Liver (tissue), 9 donors: ENCODE data around the gene SLC12A8. TPM values are rescaled to one million over a fixed set of nuclear protein-coding genes. Genes with fewer than 3 reads are reported as not detected.
A peak's percentile ranks its signal among the peaks of the same experiment; 100 is the strongest.

Experiments
- DNase-seq: peaks from one replicate; pipeline ENCODE4 v3.0.0-alpha.2; 2017; ENCODE audit warnings: low spot score
- H3K27ac ChIP-seq, 2 donors: one replicate each; pipeline ENCODE4 v1.7.0; 2013; ENCODE audit warnings: inconsistent platforms in 2 of 2, low read length in 2 of 2, control low read depth in 1 of 2, low read depth in 1 of 2, mild to moderate bottlenecking in 1 of 2
- H3K27me3 ChIP-seq, 4 donors: one replicate each; pipeline versions ENCODE4 v1.6.1 to v1.7.0; 2013; ENCODE audit warnings: low read length in 3 of 4, inconsistent platforms in 1 of 4, mild to moderate bottlenecking in 1 of 4, moderate library complexity in 1 of 4; ENCODE audit not compliant: control insufficient read depth in 4 of 4, insufficient read depth in 4 of 4
- H3K36me3 ChIP-seq, 4 donors: one replicate each; pipeline versions ENCODE4 v1.6.1 to v1.7.0; 2013; ENCODE audit warnings: low read length in 3 of 4, mild to moderate bottlenecking in 3 of 4, low read depth in 1 of 4, moderate library complexity in 1 of 4; ENCODE audit not compliant: control insufficient read depth in 4 of 4, insufficient read depth in 3 of 4
- H3K4me1 ChIP-seq, 4 donors: one replicate each; pipeline versions ENCODE4 v1.6.1 to v1.7.0; 2013; ENCODE audit warnings: low read length in 3 of 4, mild to moderate bottlenecking in 3 of 4, moderate library complexity in 1 of 4; ENCODE audit not compliant: control insufficient read depth in 4 of 4, insufficient read depth in 4 of 4
- H3K4me3 ChIP-seq, 3 donors: one replicate each; pipeline versions ENCODE4 v1.6.1 to v1.7.0; 2013; ENCODE audit warnings: low read length in 3 of 3, control low read depth in 1 of 3, low read depth in 1 of 3, mild to moderate bottlenecking in 1 of 3
- H3K9ac ChIP-seq, 2 donors: one replicate each; pipeline ENCODE4 v1.7.0; 2013; ENCODE audit warnings: low read length in 2 of 2, mild to moderate bottlenecking in 2 of 2, moderate library complexity in 2 of 2, control low read depth in 1 of 2, low read depth in 1 of 2
- H3K9me3 ChIP-seq, 4 donors: one replicate each; pipeline versions ENCODE4 v1.6.1 to v1.7.0; 2013; ENCODE audit warnings: low read length in 3 of 4; ENCODE audit not compliant: control insufficient read depth in 4 of 4
- ATF3 ChIP-seq: IDR thresholded peaks from 2 replicates; pipeline ENCODE4 v1.6.1; 2016; ENCODE audit warnings: antibody characterized with exemption
- CTCF ChIP-seq: fragments of 150-350 bp; IDR thresholded peaks from 2 replicates; pipeline ENCODE4 v1.5.1; 2017; ENCODE audit warnings: improper control_type of control experiment, low read depth, low read length; ENCODE audit not compliant: missing input control
- EGR1 ChIP-seq, 2 donors: IDR thresholded peaks; 2 replicates each; pipeline ENCODE4 v1.6.1; 2016 to 2018; ENCODE audit warnings: antibody characterized with exemption in 2 of 2, low read depth in 2 of 2
- FOXA1 ChIP-seq: IDR thresholded peaks from 2 replicates; pipeline ENCODE4 v1.6.1; 2016; ENCODE audit warnings: antibody characterized with exemption
- FOXA2 ChIP-seq: IDR thresholded peaks from 2 replicates; pipeline ENCODE4 v1.6.1; 2016; ENCODE audit warnings: antibody characterized with exemption
- GABPA ChIP-seq, 2 donors: IDR thresholded peaks in 1 of 2; conservative IDR thresholded peaks in 1 of 2; 2 replicates each; pipeline ENCODE4 v1.6.1; 2016; ENCODE audit warnings: antibody characterized with exemption in 2 of 2, mild to moderate bottlenecking in 1 of 2, moderate library complexity in 1 of 2
- HNF4A ChIP-seq, 2 donors: conservative IDR thresholded peaks; 2 replicates each; pipeline ENCODE4 v1.6.1; 2016; ENCODE audit warnings: antibody characterized with exemption in 2 of 2, mild to moderate bottlenecking in 2 of 2
- HNF4G ChIP-seq: IDR thresholded peaks from 2 replicates; pipeline ENCODE4 v1.6.1; 2016; ENCODE audit warnings: antibody characterized with exemption
- JUND ChIP-seq, 2 donors: IDR thresholded peaks; 2 replicates each; pipeline ENCODE4 v1.6.1; 2016; ENCODE audit warnings: antibody characterized with exemption in 2 of 2
- MAX ChIP-seq: IDR thresholded peaks from 2 replicates; pipeline ENCODE4 v1.6.1; 2016; ENCODE audit warnings: antibody characterized with exemption
- NR2F2 ChIP-seq: IDR thresholded peaks from 2 replicates; pipeline ENCODE4 v1.6.1; 2016; ENCODE audit warnings: antibody characterized with exemption
- RAD21 ChIP-seq, 2 donors: IDR thresholded peaks; 2 replicates each; pipeline ENCODE4 v1.6.1; 2016; ENCODE audit warnings: antibody characterized with exemption in 2 of 2, mild to moderate bottlenecking in 2 of 2
- REST ChIP-seq: IDR thresholded peaks from 2 replicates; pipeline ENCODE4 v1.6.1; 2016; ENCODE audit warnings: antibody characterized with exemption, mild to moderate bottlenecking
- RXRA ChIP-seq, 2 donors: IDR thresholded peaks; 2 replicates each; pipeline ENCODE4 v1.6.1; 2017 to 2018; ENCODE audit warnings: antibody characterized with exemption in 2 of 2, mild to moderate bottlenecking in 1 of 2
- SP1 ChIP-seq: IDR thresholded peaks from 2 replicates; pipeline ENCODE4 v1.6.1; 2018; ENCODE audit warnings: antibody characterized with exemption, mild to moderate bottlenecking
- TAF1 ChIP-seq: conservative IDR thresholded peaks from 2 replicates; pipeline ENCODE4 v1.6.1; 2016; ENCODE audit warnings: antibody characterized with exemption, mild to moderate bottlenecking
- YY1 ChIP-seq: IDR thresholded peaks from 2 replicates; pipeline ENCODE4 v1.6.1; 2016; ENCODE audit warnings: antibody characterized with exemption, mild to moderate bottlenecking
- ZBTB33 ChIP-seq: IDR thresholded peaks from 2 replicates; pipeline ENCODE4 v1.6.1; 2016; ENCODE audit warnings: antibody characterized with exemption
- WGBS: extraction: QIAGEN DNeasy Blood & Tissue Kit; methylation state at CpG from one replicate; pipeline ENCODE4 v1.1.7; 2013; 5-methylcytosine and 5-hydroxymethylcytosine counted together
- polyA plus RNA-seq, 2 donors: library from polyadenylated mRNA; stranded (reverse) in 1 of 2; unstranded in 1 of 2; fragments of 200-250 nt in 1 of 2; fragments of >200 nt in 1 of 2; fragmentation: Nextera tagmentation in 1 of 2; extraction: Ambion mirVana in 1 of 2; gene quantifications; one replicate each; pipeline versions ENCODE4 v1.2.1 to v1.2.3, GENCODE V29; 2013 to 2015
- total RNA-seq, 2 donors: library from RNA; depleted of rRNA; stranded (reverse); fragments of >200 nt; gene quantifications; one replicate each; pipeline ENCODE4 v1.2.3, GENCODE V29; 2014
- donor health status: healthy.
- donor health status: healthy.
- donor health status: healthy.
- donor health status: healthy.
- donor health status: healthy.

SLC12A8 gene
- total and polyA plus RNA-seq, 4 donors = 2.7 to 20.3 (median 5.5) TPM

- Histone ChIP-seq H3K27ac (no peak overlapping the region), H3K4me3 (no peak overlapping the region)
- 90% methylated on average over 6 of the region's 6 CpGs for WGBS
Observed at GRCh38 chr3:125087768-125088391, 124.7 kb downstream of the SLC12A8 start.

More at GRCh38 chr3:125087768-125088391, 124.7 kb downstream of the SLC12A8 start:
- Histone ChIP-seq H3K36me3 (peaks cover 0 to 7% (median 0%) of the 10 kb centered on the region in 4 donors), H3K9me3 (no peaks in the 10 kb centered on the region), H3K9ac (no peak overlapping the region), H3K27me3 (no peaks in the 10 kb centered on the region), H3K4me1 (peaks cover 0 to 1% (median 0%) of the 10 kb centered on the region in 4 donors)
- peak; percentile 29 for DNase-seq
- no peak for TF ChIP-seq HNF4G
- no peak for TF ChIP-seq ZBTB33
- no peak for TF ChIP-seq RAD21 (IDR thresholded peaks at IDR 0.05)
- TF ChIP-seq CTCF = no peak
- TF ChIP-seq FOXA1 = no peak
- TF ChIP-seq TAF1 = no peak
- TF ChIP-seq ATF3 = no peak
- TF ChIP-seq EGR1 (IDR thresholded peaks at IDR 0.05; ENCODE audit: low read depth in 2 of 2) = no peak
- TF ChIP-seq REST = no peak
- TF ChIP-seq YY1 = no peak
- TF ChIP-seq FOXA2 = no peak
- TF ChIP-seq JUND (IDR thresholded peaks at IDR 0.05) = no peak
- TF ChIP-seq GABPA (IDR thresholded peaks at IDR 0.05 in 1 of 2, conservative IDR thresholded peaks at IDR 0.05 in 1 of 2) = no peak
- no peak for TF ChIP-seq NR2F2
- TF ChIP-seq RXRA (IDR thresholded peaks at IDR 0.05) = no peak
- no peak for TF ChIP-seq SP1
- TF ChIP-seq HNF4A (conservative IDR thresholded peaks at IDR 0.05) = no peak
- no peak for TF ChIP-seq MAX
